ENCODE results near the gene PROX2.

The PROX2 gene

DNA sequence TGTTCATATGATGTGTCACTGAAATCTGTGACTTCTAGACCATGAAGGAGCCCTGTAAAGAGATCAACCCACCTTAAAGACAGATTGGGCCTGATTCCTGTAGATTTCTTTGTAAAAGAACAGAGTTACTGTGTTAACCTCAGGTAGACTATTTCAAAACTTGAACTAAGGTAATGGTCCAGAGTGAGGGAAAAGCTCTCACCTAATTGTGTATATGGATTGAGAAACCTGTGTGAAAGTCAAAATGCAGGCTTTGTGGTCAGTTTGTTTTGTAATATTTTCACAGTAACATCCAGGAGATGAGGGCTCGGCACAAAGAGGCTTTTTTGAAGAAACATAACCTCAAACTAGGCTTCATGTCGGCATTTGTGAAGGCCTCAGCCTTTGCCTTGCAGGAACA is 22.1 kb upstream of the PROX2 start:
- H3K36me3 Mint-ChIP-seq: peaks cover 11% of the 10 kb centered on the region
- H3K9me3 Mint-ChIP-seq (ENCODE audit: low read depth): no peaks in the 10 kb centered on the region
- no peaks in the 10 kb centered on the region for H3K27me3 Mint-ChIP-seq
- H3K27ac Mint-ChIP-seq: no peak overlapping the region
- peaks cover 2% of the 10 kb centered on the region for H3K4me1 Mint-ChIP-seq (ENCODE audit: low read depth)
- H3K4me3 Mint-ChIP-seq: no peak overlapping the region

DNA sequence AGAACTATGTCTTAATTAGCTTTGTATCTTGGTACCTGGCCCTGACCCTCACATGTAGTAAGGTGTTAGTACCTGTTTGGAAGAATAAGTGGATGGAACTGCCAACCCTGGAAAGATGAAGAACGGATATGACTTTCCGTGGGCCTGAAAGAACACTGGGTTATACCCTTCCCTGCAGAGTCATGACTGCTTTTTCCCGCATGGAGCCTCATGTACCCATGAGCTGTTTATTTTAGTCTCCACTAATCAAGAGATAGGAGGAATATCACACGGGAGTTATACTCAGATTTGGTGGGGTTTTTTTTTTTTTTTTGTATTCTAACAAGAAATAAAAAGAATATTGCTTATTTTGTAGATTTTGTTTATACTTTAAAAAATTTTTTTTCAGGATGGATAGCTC is 21.7 kb upstream of the PROX2 start:
- Mint-ChIP-seq H3K9me3 (ENCODE audit: low read depth) (no peaks in the 10 kb centered on the region), H3K36me3 (peaks cover 11% of the 10 kb centered on the region), H3K27ac (no peak overlapping the region), H3K27me3 (no peaks in the 10 kb centered on the region), H3K4me3 (no peak overlapping the region), H3K4me1 (ENCODE audit: low read depth) (peaks cover 2% of the 10 kb centered on the region)

GRCh38 chr14:74896400-74896799 is 20.5 kb upstream of the PROX2 start:
- peak overlapping the region; percentile 64 for H3K27ac Mint-ChIP-seq
- H3K36me3 Mint-ChIP-seq: peaks cover 11% of the 10 kb centered on the region
- H3K9me3 Mint-ChIP-seq (ENCODE audit: low read depth): no peaks in the 10 kb centered on the region
- peaks cover 2% of the 10 kb centered on the region for H3K4me1 Mint-ChIP-seq (ENCODE audit: low read depth)
- H3K27me3 Mint-ChIP-seq: no peaks in the 10 kb centered on the region
- no peak overlapping the region for H3K4me3 Mint-ChIP-seq

DNA sequence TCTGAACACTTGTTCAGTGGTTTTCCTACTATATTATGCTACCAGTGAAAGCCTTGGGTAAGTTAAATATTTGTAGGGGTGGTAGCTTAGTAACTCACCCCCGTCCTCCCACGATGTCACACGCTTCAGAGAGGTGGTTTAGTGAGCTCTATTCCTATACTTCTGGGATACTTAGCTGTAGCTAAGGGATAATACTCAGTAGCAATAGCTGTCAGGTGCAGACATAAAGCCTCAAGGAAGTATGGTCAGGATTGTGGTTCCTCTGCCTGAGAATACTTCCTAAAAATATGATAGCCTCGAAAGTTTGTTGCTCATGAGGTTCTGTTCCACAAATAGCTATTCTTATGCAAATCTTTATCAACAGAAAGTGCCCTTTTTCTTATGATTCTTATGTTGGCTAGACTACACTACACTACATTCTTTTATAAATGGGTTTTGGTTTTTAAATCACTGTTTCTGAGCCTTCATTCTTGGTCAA is 17.7 kb upstream of the PROX2 start:
- Mint-ChIP-seq H3K4me1 (ENCODE audit: low read depth) (peaks cover 7% of the 10 kb centered on the region), H3K27ac (peak overlapping the region; percentile 22), H3K36me3 (peaks cover 5% of the 10 kb centered on the region), H3K27me3 (no peaks in the 10 kb centered on the region), H3K4me3 (no peak overlapping the region), H3K9me3 (ENCODE audit: low read depth) (no peaks in the 10 kb centered on the region)

- H3K9me3 Mint-ChIP-seq (ENCODE audit: low read depth): no peaks in the 10 kb centered on the region
- peaks cover 5% of the 10 kb centered on the region for H3K36me3 Mint-ChIP-seq
- H3K4me3 Mint-ChIP-seq: no peak overlapping the region
- peaks cover 14% of the 10 kb centered on the region for H3K4me1 Mint-ChIP-seq (ENCODE audit: low read depth)
- H3K27ac Mint-ChIP-seq: peak overlapping the region; percentile 34
- no peaks in the 10 kb centered on the region for H3K27me3 Mint-ChIP-seq
These were observed 16.8 kb upstream of the PROX2 start for GRCh38 chr14:74892745-74893144.

- Mint-ChIP-seq H3K9me3 (ENCODE audit: low read depth) (no peaks in the 10 kb centered on the region), H3K36me3 (peaks cover 5% of the 10 kb centered on the region), H3K4me3 (no peak overlapping the region), H3K27me3 (no peaks in the 10 kb centered on the region), H3K27ac (no peak overlapping the region), H3K4me1 (ENCODE audit: low read depth) (peaks cover 20% of the 10 kb centered on the region)
These were observed 15.9 kb upstream of the PROX2 start for GRCh38 chr14:74891870-74892269.

GRCh38 chr14:74890262-74890661 is 14.3 kb upstream of the PROX2 start:
- Mint-ChIP-seq H3K9me3 (ENCODE audit: low read depth) (no peaks in the 10 kb centered on the region), H3K36me3 (peaks cover 4% of the 10 kb centered on the region), H3K27me3 (no peaks in the 10 kb centered on the region), H3K4me1 (ENCODE audit: low read depth) (peaks cover 32% of the 10 kb centered on the region), H3K27ac (peak overlapping the region; percentile 16), H3K4me3 (no peak overlapping the region)

GRCh38 chr14:74888164-74889158 is 12.5 kb upstream of the PROX2 start:
- Mint-ChIP-seq H3K4me3 (no peak overlapping the region), H3K27me3 (no peaks in the 10 kb centered on the region), H3K4me1 (ENCODE audit: low read depth) (peaks cover 50% of the 10 kb centered on the region), H3K36me3 (no peaks in the 10 kb centered on the region), H3K9me3 (ENCODE audit: low read depth) (no peaks in the 10 kb centered on the region), H3K27ac (peak overlapping the region; percentile 61)

DNA sequence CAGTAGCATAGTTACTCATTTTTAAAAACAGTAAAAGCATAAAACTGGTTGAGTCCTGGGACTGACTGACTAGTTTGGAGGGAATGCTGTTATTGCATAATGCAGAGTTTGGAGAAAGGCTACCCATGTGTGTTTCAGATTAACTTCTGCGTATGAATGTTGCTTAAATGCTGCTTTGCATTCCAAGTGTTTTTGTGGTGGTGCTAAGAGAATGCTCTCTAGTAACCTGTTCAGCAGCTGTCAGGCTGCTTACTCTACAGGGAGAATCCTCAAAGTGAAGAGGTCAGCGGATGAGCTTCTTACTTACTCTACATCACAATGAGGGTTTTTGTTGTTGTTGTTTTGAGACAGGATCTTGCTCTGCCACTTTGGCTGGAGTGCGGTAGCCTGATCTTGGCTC is 10.1 kb upstream of the PROX2 start:
- peak overlapping the region; percentile 51 for H3K27ac Mint-ChIP-seq
- H3K4me3 Mint-ChIP-seq: peak overlapping the region; percentile 14
- peaks cover 66% of the 10 kb centered on the region for H3K4me1 Mint-ChIP-seq (ENCODE audit: low read depth)
- no peaks in the 10 kb centered on the region for H3K36me3 Mint-ChIP-seq
- H3K9me3 Mint-ChIP-seq (ENCODE audit: low read depth): no peaks in the 10 kb centered on the region
- H3K27me3 Mint-ChIP-seq: no peaks in the 10 kb centered on the region

DNA sequence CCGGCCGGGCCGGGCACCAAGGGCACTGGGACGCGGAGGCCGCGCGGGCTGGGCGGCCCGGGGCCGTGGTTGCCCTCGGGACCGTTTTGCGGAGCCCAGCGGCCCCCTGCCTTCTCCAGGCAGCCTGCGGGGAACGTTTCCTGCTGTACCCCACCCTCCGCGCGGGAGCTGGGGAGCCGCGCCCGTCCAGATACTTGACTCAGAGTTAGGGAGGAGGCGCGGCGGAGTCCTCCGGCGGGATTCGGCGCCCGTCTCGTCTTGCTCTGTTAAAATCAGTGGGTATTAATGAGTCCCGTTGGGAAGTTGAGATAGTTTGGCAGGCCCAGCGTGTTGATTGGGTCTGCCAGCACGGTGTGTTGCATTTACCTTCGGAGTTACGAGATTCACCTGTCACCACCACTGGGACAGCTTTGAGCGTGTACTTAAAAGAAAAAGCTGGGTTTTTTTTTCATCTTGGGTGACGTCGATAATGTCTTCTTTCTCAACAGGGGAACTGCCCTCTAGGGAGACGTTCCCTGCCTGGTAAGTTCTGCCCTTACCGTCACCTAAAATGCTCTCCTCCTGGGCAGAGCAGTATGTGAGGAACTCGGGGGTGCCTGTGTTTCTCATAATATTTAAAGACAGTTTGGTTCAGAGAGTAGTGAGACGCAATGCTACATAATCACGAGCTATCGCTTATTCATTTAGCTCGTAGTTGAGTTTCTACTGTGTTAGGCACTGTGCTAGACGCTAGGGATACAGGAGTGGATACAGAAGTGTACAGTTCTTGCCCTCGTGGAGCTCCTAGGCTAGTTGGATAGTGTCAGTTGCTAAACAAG is 6.4 kb upstream of the PROX2 start:
- Mint-ChIP-seq H3K27ac (peak overlapping the region; percentile 99), H3K9me3 (ENCODE audit: low read depth) (no peaks in the 10 kb centered on the region), H3K27me3 (no peaks in the 10 kb centered on the region), H3K36me3 (no peaks in the 10 kb centered on the region), H3K4me1 (ENCODE audit: low read depth) (peaks cover 67% of the 10 kb centered on the region), H3K4me3 (peak overlapping the region; percentile 100)

DNA sequence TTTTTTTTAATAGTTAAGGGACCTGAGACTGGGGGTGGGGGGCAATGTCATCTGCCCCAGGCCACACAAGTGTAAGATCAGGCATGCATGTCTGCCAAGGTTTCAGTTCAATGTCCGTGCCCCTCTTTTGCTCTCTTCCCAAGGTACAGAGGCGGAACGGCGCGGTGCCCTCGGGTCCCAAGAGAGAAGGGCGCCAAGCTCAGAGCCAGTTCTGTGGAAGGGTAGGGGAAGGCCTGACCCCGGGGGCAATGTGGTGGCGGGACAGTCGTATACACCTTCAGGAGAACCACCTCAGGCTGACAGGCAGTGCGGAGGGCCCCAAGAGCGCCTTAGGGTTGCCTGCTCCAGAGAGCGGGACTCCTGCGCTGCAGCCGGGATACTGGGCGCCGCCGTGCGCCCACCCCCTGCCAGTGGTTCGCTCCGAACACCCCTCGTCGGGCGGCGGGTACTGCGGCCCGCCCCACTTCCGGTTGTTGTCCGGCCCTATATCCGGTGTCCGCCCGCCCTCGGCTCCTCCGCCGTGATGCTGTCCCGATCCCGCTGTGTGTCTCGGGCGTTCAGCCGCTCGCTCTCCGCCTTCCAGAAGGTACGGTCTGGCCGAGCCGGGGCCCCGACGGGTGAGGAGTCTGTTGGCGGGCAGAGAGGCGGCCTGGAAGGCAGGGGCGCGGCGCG is 5.6 kb upstream of the PROX2 start, which contains the start of gene DLST:
DLST (plus strand) TSS at position 486 of the 672 bp plus-strand sequence; CDS start at position 524, 38 bp downstream.
- Mint-ChIP-seq H3K4me3 (peak within 1 kb of the TSS; percentile 100), H3K4me1 (ENCODE audit: low read depth) (peaks cover 66% of the 10 kb centered on the region), H3K36me3 (no peaks in the 10 kb centered on the region), H3K9me3 (ENCODE audit: low read depth) (no peaks in the 10 kb centered on the region), H3K27ac (peak within 1 kb of the TSS; percentile 99), H3K27me3 (no peaks in the 10 kb centered on the region)

DNA sequence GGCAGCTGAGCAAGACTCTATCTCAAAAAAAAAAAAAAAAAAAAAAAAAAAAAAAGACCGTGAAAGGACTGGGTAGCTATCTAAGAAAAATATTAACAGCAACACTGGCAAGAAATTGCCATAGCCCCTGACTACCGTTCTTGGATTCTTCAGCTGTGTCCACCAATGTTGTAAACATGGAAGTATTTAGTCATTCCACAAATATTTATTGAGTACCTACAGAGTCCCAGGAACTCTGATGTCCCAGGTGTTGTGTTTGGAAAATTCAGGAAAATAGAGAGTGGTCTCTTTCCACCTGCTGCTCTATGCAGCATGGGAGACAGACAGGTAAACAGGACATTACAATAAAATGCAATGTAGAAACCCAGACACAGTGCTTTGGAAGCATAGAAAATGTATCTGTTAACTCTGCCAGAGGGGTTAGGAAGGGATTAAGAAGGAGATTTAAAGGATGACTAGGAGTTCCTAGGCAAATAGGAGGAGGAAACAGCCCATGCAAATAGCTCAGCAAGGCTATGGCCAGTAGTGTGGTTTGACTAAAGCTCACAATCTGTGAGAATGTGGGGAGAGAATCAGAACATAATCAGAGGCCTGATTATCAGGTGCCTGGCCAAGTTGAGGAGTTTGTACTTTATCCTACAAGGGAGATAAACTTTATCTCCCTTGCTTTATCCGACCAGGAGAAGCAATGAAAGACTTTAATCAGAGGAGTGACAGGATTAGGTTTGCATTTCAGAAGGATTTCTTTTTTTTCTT is 3.7 kb upstream of the PROX2 start:
- Mint-ChIP-seq H3K27ac (peak overlapping the region; percentile 84), H3K9me3 (ENCODE audit: low read depth) (no peaks in the 10 kb centered on the region), H3K4me3 (peak overlapping the region; percentile 44), H3K36me3 (no peaks in the 10 kb centered on the region), H3K27me3 (no peaks in the 10 kb centered on the region), H3K4me1 (ENCODE audit: low read depth) (peaks cover 60% of the 10 kb centered on the region)

DNA sequence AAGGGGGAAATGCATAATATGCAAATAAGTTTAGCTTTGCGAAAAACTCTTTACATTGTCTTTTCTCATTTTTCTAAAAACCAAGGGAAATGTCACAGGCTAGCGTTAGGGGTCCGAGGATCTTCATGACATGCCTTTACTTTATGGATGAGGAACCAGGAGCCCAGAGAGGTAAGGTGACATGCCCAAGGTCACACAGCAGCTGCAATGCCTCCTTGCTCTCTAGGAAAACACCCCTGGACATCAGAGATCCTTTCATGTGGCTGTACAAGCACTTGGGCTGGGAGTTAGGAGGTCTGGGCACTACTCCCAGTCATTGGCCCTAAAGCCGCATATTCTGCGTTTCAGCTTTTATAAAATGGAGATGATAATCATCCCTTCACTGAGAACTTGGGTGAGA is 741 bp downstream of the PROX2 start:
- peak overlapping the region; percentile 64 for H3K4me3 Mint-ChIP-seq
- H3K27ac Mint-ChIP-seq: peak overlapping the region; percentile 85

GRCh38 chr14:74871819-74872218 is 4.1 kb downstream of the PROX2 start:
- Mint-ChIP-seq H3K27ac (no peak overlapping the region), H3K9me3 (ENCODE audit: low read depth) (no peaks in the 10 kb centered on the region), H3K4me3 (no peak overlapping the region), H3K4me1 (ENCODE audit: low read depth) (peaks cover 37% of the 10 kb centered on the region), H3K36me3 (no peaks in the 10 kb centered on the region), H3K27me3 (no peaks in the 10 kb centered on the region)

More for the DNA sequence above, 741 bp downstream of the PROX2 start:
- Mint-ChIP-seq H3K4me1 (ENCODE audit: low read depth) (peaks cover 30% of the 10 kb centered on the region), H3K36me3 (no peaks in the 10 kb centered on the region), H3K27me3 (no peaks in the 10 kb centered on the region), H3K9me3 (ENCODE audit: low read depth) (no peaks in the 10 kb centered on the region)

Data from activated naive CD8-positive, alpha-beta T cell (primary cell).